Measurements from ENCODE around the gene MAIP1.

MAIP1 gene

DNA sequence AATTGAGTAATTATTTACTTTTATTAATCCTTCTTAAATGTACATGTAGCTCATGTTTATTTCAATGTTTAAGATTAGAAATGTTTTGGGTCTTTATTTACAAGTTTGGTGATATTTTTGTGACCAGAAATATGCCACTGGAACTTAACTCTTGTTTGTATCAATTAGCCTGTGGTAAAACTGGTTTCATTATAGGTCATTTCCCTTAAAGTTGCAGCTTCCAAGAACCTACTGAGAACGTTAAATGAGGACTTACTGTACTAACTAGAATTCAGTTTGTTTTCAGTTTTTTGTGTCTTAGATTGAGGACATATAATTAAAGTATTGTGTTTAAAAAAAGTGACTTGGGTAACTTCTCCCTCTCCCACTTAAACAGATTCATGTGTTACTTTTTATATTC is 4.4 kb upstream of the MAIP1 start:
- no peak overlapping the region for H3K4me3 ChIP-seq (ENCODE audit: low read depth, low read length)
- H3K36me3 ChIP-seq (ENCODE audit: control insufficient read depth, insufficient read depth, low read length): peaks cover 49% of the 10 kb centered on the region
- no peaks in the 10 kb centered on the region for H3K27me3 ChIP-seq (ENCODE audit: control insufficient read depth, insufficient read depth, low read length)
- H3K9ac ChIP-seq (ENCODE audit: low read length): no peak overlapping the region
- H3K4me1 ChIP-seq (ENCODE audit: control insufficient read depth, insufficient read depth, low read length): no peaks in the 10 kb centered on the region
- H3K9me3 ChIP-seq (ENCODE audit: control insufficient read depth, insufficient read depth, low read depth, low read length): no peaks in the 10 kb centered on the region
- no peak overlapping the region for H3K27ac ChIP-seq (ENCODE audit: low read depth, low read length)

DNA sequence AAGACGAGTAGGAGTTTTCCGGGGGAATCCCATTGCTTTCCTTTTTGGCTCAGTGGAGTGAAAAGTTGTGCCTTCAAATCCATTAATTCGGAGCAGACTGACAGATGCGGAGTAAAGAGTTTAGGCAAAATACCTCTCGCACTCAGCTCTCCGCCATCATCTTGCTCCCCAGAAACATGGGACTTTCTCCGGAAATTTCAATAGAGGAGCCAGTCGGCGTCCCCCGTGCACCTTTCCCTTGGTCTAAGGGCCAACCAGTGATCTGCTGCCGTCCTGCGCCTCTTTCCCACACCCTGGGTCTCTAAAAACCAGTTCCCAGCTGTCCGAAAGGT is 409 bp upstream of the MAIP1 start:
- no peaks in the 10 kb centered on the region for H3K27me3 ChIP-seq (ENCODE audit: control insufficient read depth, insufficient read depth, low read length)
- H3K4me1 ChIP-seq (ENCODE audit: control insufficient read depth, insufficient read depth, low read length): no peaks in the 10 kb centered on the region
- peak overlapping the region; percentile 98 for H3K27ac ChIP-seq (ENCODE audit: low read depth, low read length)
- H3K4me3 ChIP-seq (ENCODE audit: low read depth, low read length): peak overlapping the region; percentile 93
- peaks cover 35% of the 10 kb centered on the region for H3K36me3 ChIP-seq (ENCODE audit: control insufficient read depth, insufficient read depth, low read length)
- H3K9ac ChIP-seq (ENCODE audit: low read length): peak overlapping the region; percentile 92
- no peaks in the 10 kb centered on the region for H3K9me3 ChIP-seq (ENCODE audit: control insufficient read depth, insufficient read depth, low read depth, low read length)

DNA sequence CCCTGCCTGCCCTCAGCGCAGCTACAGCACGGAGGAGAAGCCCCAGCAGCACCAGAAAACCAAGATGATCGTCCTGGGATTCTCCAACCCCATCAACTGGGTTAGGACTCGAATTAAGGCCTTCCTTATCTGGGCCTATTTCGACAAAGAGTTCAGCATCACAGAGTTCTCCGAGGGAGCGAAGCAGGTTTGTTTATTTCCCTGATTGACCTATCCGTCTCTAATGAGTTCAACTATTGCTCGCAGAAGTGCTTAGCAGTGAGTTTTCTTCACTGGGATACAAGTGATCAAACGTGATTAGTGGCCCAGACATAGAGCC is 639 bp downstream of the MAIP1 start:
- Histone ChIP-seq H3K27ac (ENCODE audit: low read depth, low read length) (peak overlapping the region; percentile 98), H3K4me3 (ENCODE audit: low read depth, low read length) (peak overlapping the region; percentile 93), H3K9me3 (ENCODE audit: control insufficient read depth, insufficient read depth, low read depth, low read length) (no peaks in the 10 kb centered on the region), H3K36me3 (ENCODE audit: control insufficient read depth, insufficient read depth, low read length) (peaks cover 35% of the 10 kb centered on the region), H3K9ac (ENCODE audit: low read length) (peak overlapping the region; percentile 92), H3K4me1 (ENCODE audit: control insufficient read depth, insufficient read depth, low read length) (no peaks in the 10 kb centered on the region), H3K27me3 (ENCODE audit: control insufficient read depth, insufficient read depth, low read length) (no peaks in the 10 kb centered on the region)

DNA sequence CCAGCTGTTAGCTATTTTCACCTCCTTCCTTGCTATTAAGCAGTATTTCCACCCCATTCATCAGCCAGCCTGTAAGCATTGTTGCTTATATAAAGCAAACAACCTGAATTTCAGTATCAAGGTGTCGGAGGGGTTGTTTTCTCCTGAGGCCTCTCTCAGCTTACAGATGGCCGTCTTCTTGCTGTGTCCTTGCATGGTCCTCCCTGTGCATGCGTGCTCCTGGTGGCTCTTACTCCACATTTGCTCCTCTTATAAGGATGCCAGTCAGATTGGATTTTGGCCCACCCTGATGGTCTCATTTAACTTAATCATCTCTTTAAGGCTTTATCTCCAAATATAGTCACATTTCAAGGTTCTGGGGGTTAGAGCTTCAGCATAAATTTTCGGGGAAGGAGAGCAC is 2.6 kb downstream of the MAIP1 start:
- Histone ChIP-seq H3K27me3 (ENCODE audit: control insufficient read depth, insufficient read depth, low read length) (no peaks in the 10 kb centered on the region), H3K36me3 (ENCODE audit: control insufficient read depth, insufficient read depth, low read length) (peaks cover 52% of the 10 kb centered on the region), H3K27ac (ENCODE audit: low read depth, low read length) (no peak overlapping the region), H3K9me3 (ENCODE audit: control insufficient read depth, insufficient read depth, low read depth, low read length) (no peaks in the 10 kb centered on the region), H3K4me1 (ENCODE audit: control insufficient read depth, insufficient read depth, low read length) (no peaks in the 10 kb centered on the region), H3K9ac (ENCODE audit: low read length) (no peak overlapping the region), H3K4me3 (ENCODE audit: low read depth, low read length) (no peak overlapping the region)

DNA sequence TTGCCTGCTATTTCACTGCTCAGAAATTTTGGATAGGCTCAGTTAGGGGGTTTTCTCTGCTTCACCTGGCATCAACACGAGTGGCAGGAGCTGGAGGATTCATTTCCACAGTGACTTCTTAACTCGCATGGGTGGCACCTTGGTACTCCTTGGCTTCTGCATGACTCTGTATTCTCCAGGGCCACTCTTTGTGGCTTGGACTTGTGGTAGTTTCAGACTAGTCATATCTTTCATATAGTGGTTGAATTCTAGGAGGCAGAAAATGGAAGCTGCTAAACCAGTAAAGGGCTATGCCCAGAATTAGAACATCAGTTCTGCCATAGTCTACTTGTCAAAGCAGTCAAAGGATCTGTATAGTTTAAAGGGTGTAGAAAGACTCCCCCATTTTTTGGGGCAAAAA is 6.8 kb downstream of the MAIP1 start:
- H3K27me3 ChIP-seq (ENCODE audit: control insufficient read depth, insufficient read depth, low read length): no peaks in the 10 kb centered on the region
- H3K36me3 ChIP-seq (ENCODE audit: control insufficient read depth, insufficient read depth, low read length): peaks cover 81% of the 10 kb centered on the region
- H3K27ac ChIP-seq (ENCODE audit: low read depth, low read length): no peak overlapping the region

DNA sequence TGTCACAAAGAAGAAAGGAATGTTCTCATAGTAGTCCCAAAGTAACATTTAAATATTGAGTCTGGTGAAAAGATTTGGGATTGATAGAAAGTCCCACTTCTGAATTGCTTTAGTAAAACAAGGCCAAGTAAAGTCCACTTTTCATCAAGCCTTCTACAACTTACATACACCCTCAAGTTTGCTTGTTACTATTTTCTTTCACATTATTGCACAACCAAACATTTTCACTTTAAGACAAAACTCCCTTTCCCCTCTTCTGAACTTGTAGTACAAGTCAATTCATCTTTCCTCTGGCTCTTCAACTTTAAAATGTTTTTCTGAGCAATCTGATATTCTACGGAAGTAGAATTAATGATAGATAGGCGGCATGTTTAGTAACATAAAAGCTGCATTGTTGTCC is 11.0 kb downstream of the MAIP1 start:
- no peaks in the 10 kb centered on the region for H3K27me3 ChIP-seq (ENCODE audit: control insufficient read depth, insufficient read depth, low read length)
- H3K4me1 ChIP-seq (ENCODE audit: control insufficient read depth, insufficient read depth, low read length): no peaks in the 10 kb centered on the region
- no peak overlapping the region for H3K4me3 ChIP-seq (ENCODE audit: low read depth, low read length)
- H3K27ac ChIP-seq (ENCODE audit: low read depth, low read length): no peak overlapping the region
- peaks cover 49% of the 10 kb centered on the region for H3K36me3 ChIP-seq (ENCODE audit: control insufficient read depth, insufficient read depth, low read length)
- no peaks in the 10 kb centered on the region for H3K9me3 ChIP-seq (ENCODE audit: control insufficient read depth, insufficient read depth, low read depth, low read length)
- no peak overlapping the region for H3K9ac ChIP-seq (ENCODE audit: low read length)

More for the DNA sequence above, 6.8 kb downstream of the MAIP1 start:
- Histone ChIP-seq H3K9ac (ENCODE audit: low read length) (no peak overlapping the region), H3K9me3 (ENCODE audit: control insufficient read depth, insufficient read depth, low read depth, low read length) (no peaks in the 10 kb centered on the region), H3K4me3 (ENCODE audit: low read depth, low read length) (no peak overlapping the region), H3K4me1 (ENCODE audit: control insufficient read depth, insufficient read depth, low read length) (no peaks in the 10 kb centered on the region)

DNA sequence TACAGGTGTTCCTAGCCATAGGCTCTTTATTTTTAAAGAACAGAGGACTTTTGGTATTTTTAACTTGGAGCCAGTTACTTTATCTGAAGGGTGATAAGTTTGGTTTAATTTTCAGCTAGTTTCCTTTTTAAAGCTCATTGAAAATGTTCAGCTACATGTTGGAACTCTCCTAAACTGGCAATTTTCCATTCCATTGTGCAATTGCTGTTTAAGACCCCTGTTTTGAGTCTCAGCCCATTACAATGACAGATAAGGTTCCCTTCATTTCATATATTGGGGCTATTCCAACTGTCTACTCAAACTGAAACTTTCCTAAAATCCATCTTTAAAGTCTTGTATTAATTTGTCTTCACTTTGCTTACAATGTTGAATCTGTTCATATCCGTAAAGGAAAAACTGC is 11.6 kb downstream of the MAIP1 start:
- Histone ChIP-seq H3K4me3 (ENCODE audit: low read depth, low read length) (no peak overlapping the region), H3K9me3 (ENCODE audit: control insufficient read depth, insufficient read depth, low read depth, low read length) (no peaks in the 10 kb centered on the region), H3K9ac (ENCODE audit: low read length) (no peak overlapping the region), H3K27ac (ENCODE audit: low read depth, low read length) (no peak overlapping the region), H3K27me3 (ENCODE audit: control insufficient read depth, insufficient read depth, low read length) (no peaks in the 10 kb centered on the region), H3K4me1 (ENCODE audit: control insufficient read depth, insufficient read depth, low read length) (no peaks in the 10 kb centered on the region), H3K36me3 (ENCODE audit: control insufficient read depth, insufficient read depth, low read length) (peaks cover 43% of the 10 kb centered on the region)

DNA sequence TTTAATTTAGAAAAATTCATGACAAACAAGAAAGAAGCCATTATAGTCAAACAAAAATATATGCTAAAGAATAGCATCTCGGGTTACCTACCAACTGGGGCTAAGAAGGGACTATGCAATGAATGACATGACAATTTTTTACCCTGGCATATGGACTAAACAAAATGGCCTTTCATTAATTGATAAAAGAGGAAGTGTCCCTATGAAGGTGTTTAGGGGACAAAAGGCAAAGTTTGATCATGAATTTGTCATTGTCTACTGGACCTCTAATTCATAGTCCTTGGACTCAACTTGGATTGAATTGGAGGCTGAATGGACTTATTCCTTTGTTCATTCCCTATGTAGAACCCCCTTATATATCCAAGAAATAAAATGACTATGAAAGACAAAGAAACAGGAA is 12.7 kb downstream of the MAIP1 start:
- Histone ChIP-seq H3K27ac (ENCODE audit: low read depth, low read length) (no peak overlapping the region), H3K9ac (ENCODE audit: low read length) (no peak overlapping the region), H3K36me3 (ENCODE audit: control insufficient read depth, insufficient read depth, low read length) (peaks cover 33% of the 10 kb centered on the region), H3K4me1 (ENCODE audit: control insufficient read depth, insufficient read depth, low read length) (no peaks in the 10 kb centered on the region), H3K4me3 (ENCODE audit: low read depth, low read length) (no peak overlapping the region), H3K27me3 (ENCODE audit: control insufficient read depth, insufficient read depth, low read length) (no peaks in the 10 kb centered on the region), H3K9me3 (ENCODE audit: control insufficient read depth, insufficient read depth, low read depth, low read length) (no peaks in the 10 kb centered on the region)

DNA sequence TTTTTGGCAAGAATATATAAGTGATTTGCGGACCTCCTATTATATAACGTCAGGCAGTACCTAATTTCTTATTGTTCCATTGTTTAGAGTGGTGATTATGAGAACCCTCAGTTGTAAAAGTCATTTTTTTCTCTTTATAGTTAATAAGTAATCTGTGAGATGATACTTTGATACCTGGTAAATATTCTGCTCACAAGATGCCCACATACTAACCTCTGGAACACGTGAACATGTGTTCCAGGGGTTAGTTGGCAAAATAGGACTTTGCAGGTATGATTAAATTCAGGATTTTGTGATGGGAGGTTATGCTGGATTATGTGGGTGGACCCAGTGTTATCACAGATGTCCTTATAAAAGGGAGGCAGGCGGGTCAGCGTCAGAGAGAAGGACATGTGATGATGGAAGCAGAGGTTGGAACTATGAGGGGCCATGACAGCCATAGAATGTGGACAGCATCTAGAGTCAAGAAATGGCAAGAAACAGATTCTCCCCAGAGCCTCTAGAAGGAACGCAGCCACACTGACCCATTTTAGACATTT is 16.8 kb downstream of the MAIP1 start:
- no peaks in the 10 kb centered on the region for H3K4me1 ChIP-seq (ENCODE audit: control insufficient read depth, insufficient read depth, low read length)
- H3K27me3 ChIP-seq (ENCODE audit: control insufficient read depth, insufficient read depth, low read length): no peaks in the 10 kb centered on the region
- peaks cover 3% of the 10 kb centered on the region; the same call in 1 of the 2 replicates for H3K36me3 ChIP-seq (ENCODE audit: control insufficient read depth, insufficient read depth, low read length)
- H3K27ac ChIP-seq (ENCODE audit: low read depth, low read length): no peak overlapping the region
- H3K9me3 ChIP-seq (ENCODE audit: control insufficient read depth, insufficient read depth, low read depth, low read length): no peaks in the 10 kb centered on the region
- H3K9ac ChIP-seq (ENCODE audit: low read length): no peak overlapping the region
- no peak overlapping the region for H3K4me3 ChIP-seq (ENCODE audit: low read depth, low read length)

DNA sequence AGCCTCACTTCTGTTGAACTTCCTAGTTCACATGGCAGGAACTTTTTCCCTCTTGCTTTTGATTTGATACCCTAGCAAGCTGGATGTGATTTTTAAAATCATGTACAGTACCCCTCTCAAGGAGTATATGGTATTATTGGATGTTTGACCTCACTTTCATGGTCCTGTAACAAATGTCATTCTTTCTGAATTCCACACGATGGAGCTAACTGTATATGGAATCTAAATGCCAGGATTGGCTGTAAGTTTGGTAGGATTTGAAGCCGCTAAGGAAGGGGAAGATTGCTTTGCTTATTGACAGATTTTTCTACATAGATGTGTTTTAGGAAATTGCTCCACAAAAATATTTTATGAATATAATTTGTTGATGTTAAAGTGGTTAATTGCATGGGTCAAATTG is 18.3 kb downstream of the MAIP1 start:
- Histone ChIP-seq H3K9me3 (ENCODE audit: control insufficient read depth, insufficient read depth, low read depth, low read length) (no peaks in the 10 kb centered on the region), H3K36me3 (ENCODE audit: control insufficient read depth, insufficient read depth, low read length) (no peaks in the 10 kb centered on the region), H3K4me1 (ENCODE audit: control insufficient read depth, insufficient read depth, low read length) (peaks cover 5% of the 10 kb centered on the region; the same call in 1 of the 2 replicates), H3K9ac (ENCODE audit: low read length) (no peak overlapping the region), H3K27ac (ENCODE audit: low read depth, low read length) (no peak overlapping the region), H3K27me3 (ENCODE audit: control insufficient read depth, insufficient read depth, low read length) (no peaks in the 10 kb centered on the region), H3K4me3 (ENCODE audit: low read depth, low read length) (no peak overlapping the region)

DNA sequence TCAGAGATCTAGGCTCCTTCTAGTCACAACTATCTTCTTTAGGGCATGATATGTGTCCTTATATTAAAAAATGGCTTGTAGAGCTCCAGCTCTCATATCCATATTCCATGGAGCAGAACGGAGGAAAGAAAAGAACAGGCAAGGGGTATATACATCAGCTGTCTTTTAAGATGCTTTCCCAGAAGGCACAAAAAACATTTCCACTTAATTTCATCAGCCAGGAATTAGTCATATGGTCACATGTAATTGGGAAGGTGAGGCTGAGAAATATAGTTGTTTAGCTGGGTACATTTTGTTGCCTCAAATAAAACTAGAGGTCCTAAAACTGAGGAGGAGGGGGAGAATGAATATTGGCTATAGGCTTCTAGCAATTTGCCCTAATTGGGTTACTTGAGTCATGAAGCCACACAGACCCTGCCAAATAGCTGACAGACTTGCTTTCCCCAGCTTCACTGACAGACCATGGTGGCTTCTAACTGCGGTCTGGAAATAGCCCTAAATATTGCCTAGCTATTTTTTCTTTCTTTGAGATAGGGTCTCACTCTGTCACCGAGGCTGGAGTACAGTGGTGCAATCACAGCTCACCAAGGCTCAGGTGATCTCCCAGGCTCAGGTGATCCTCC is 20.0 kb downstream of the MAIP1 start:
- no peaks in the 10 kb centered on the region for H3K27me3 ChIP-seq (ENCODE audit: control insufficient read depth, insufficient read depth, low read length)

DNA sequence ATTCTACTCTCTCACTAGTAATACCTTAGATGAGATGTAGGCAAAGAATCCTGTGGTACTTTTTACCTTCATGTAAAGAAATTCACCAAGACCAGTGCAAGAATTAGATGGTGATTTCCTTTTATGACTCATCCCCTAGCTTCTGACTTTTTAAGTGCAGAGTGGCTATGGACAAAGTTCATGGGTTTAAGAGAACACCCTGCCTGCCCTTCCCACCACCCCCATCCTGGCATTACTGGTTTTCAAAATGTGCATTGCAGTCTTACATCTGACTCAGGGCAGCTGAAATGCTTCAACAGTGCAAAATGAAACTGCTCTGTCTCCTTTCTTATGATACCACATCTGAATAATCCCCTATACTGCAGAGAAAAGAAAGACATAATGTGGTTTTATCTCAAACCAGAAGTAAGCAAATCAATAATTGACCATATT is 22.6 kb downstream of the MAIP1 start:
- H3K27ac ChIP-seq (ENCODE audit: low read depth, low read length): no peak overlapping the region

More for the DNA sequence above, 20.0 kb downstream of the MAIP1 start:
- peaks cover 12% of the 10 kb centered on the region for H3K4me1 ChIP-seq (ENCODE audit: control insufficient read depth, insufficient read depth, low read length)
- no peak overlapping the region for H3K27ac ChIP-seq (ENCODE audit: low read depth, low read length)
- no peak overlapping the region for H3K9ac ChIP-seq (ENCODE audit: low read length)
- no peaks in the 10 kb centered on the region for H3K36me3 ChIP-seq (ENCODE audit: control insufficient read depth, insufficient read depth, low read length)
- no peak overlapping the region for H3K4me3 ChIP-seq (ENCODE audit: low read depth, low read length)
- no peaks in the 10 kb centered on the region for H3K9me3 ChIP-seq (ENCODE audit: control insufficient read depth, insufficient read depth, low read depth, low read length)

More for the DNA sequence above, 22.6 kb downstream of the MAIP1 start:
- Histone ChIP-seq H3K4me3 (ENCODE audit: low read depth, low read length) (no peak overlapping the region), H3K36me3 (ENCODE audit: control insufficient read depth, insufficient read depth, low read length) (no peaks in the 10 kb centered on the region), H3K9ac (ENCODE audit: low read length) (no peak overlapping the region), H3K9me3 (ENCODE audit: control insufficient read depth, insufficient read depth, low read depth, low read length) (no peaks in the 10 kb centered on the region), H3K27me3 (ENCODE audit: control insufficient read depth, insufficient read depth, low read length) (no peaks in the 10 kb centered on the region), H3K4me1 (ENCODE audit: control insufficient read depth, insufficient read depth, low read length) (peaks cover 20% of the 10 kb centered on the region)

All from HUES6 (cell line).